ENCODE data around the gene SREBF1.

DNA sequence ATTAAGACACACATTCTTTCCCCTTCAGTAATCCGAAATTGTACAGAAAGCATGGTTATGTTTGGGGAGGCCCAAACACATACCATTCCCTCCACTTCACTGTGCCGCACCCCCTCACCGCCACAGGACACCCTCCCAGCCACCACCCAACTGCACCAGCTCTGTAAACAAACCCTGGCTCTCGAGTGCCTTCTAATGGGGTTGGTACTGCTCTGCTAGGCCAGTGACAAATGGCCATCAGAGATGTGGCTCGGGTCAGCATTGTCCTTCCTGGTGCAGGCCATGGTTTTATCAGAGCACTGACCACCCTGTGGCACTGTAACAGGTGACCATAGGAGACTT lies 24.0 kb upstream of the SREBF1 start:
- no peak for TF ChIP-seq FOS (IDR thresholded peaks at IDR 0.05; ENCODE audit: borderline replicate concordance, extremely low read depth, insufficient read length)
- TF ChIP-seq KAT2A (conservative IDR thresholded peaks at IDR 0.05; ENCODE audit: control insufficient read depth, low read depth, low read length) = no peak
- no peak for TF ChIP-seq STAT1 (conservative IDR thresholded peaks at IDR 0.05)
- TF ChIP-seq TAF1 (IDR thresholded peaks at IDR 0.05; ENCODE audit: borderline replicate concordance, low read depth, low read length) = no peak
- TF ChIP-seq, protein P1, sequence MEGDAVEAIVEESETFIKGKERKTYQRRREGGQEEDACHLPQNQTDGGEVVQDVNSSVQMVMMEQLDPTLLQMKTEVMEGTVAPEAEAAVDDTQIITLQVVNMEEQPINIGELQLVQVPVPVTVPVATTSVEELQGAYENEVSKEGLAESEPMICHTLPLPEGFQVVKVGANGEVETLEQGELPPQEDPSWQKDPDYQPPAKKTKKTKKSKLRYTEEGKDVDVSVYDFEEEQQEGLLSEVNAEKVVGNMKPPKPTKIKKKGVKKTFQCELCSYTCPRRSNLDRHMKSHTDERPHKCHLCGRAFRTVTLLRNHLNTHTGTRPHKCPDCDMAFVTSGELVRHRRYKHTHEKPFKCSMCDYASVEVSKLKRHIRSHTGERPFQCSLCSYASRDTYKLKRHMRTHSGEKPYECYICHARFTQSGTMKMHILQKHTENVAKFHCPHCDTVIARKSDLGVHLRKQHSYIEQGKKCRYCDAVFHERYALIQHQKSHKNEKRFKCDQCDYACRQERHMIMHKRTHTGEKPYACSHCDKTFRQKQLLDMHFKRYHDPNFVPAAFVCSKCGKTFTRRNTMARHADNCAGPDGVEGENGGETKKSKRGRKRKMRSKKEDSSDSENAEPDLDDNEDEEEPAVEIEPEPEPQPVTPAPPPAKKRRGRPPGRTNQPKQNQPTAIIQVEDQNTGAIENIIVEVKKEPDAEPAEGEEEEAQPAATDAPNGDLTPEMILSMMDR (IDR thresholded peaks at IDR 0.05 in 2 of 3, conservative IDR thresholded peaks at IDR 0.05 in 1 of 3; ENCODE audit: control insufficient read depth in 2 of 3, extremely low read depth in 1 of 3, insufficient read depth in 1 of 3, low read depth in 3 of 3, low read length in 3 of 3) = no peak
- no peak for TF ChIP-seq CREB1 (IDR thresholded peaks at IDR 0.05; ENCODE audit: low read depth)
- TF ChIP-seq MEF2A (IDR thresholded peaks at IDR 0.05; ENCODE audit: insufficient read depth, low read depth, low read length) = no peak
- no peak for TF ChIP-seq STAT3 (IDR thresholded peaks at IDR 0.05; ENCODE audit: low read depth, low read length)
- TF ChIP-seq IKZF1 (conservative IDR thresholded peaks at IDR 0.05) = no peak
- TF ChIP-seq, protein P2, sequence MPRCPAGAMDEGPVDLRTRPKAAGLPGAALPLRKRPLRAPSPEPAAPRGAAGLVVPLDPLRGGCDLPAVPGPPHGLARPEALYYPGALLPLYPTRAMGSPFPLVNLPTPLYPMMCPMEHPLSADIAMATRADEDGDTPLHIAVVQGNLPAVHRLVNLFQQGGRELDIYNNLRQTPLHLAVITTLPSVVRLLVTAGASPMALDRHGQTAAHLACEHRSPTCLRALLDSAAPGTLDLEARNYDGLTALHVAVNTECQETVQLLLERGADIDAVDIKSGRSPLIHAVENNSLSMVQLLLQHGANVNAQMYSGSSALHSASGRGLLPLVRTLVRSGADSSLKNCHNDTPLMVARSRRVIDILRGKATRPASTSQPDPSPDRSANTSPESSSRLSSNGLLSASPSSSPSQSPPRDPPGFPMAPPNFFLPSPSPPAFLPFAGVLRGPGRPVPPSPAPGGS (IDR thresholded peaks at IDR 0.05; ENCODE audit: borderline replicate concordance, insufficient read depth, low read depth, low read length, poor library complexity, severe bottlenecking) = no peak
- no peak for TF ChIP-seq RAD21 (IDR thresholded peaks at IDR 0.05; ENCODE audit: insufficient read depth, low read depth, low read length)
- no peak for TF ChIP-seq ZNF274 (IDR thresholded peaks at IDR 0.05; ENCODE audit: insufficient read depth, insufficient read length)
- TF ChIP-seq, protein P3, sequence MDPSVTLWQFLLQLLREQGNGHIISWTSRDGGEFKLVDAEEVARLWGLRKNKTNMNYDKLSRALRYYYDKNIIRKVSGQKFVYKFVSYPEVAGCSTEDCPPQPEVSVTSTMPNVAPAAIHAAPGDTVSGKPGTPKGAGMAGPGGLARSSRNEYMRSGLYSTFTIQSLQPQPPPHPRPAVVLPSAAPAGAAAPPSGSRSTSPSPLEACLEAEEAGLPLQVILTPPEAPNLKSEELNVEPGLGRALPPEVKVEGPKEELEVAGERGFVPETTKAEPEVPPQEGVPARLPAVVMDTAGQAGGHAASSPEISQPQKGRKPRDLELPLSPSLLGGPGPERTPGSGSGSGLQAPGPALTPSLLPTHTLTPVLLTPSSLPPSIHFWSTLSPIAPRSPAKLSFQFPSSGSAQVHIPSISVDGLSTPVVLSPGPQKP (IDR thresholded peaks at IDR 0.05; ENCODE audit: low read depth, low read length) = no peak

Measured in GM12878 (cell line).